Measurements from ENCODE around the gene BBOX1.
"Not testable (repeated sequence)": the region's sequence is repeated elsewhere in the genome, so short reads cannot be mapped to it uniquely, and the experiment has no call there.

The BBOX1 gene

DNA sequence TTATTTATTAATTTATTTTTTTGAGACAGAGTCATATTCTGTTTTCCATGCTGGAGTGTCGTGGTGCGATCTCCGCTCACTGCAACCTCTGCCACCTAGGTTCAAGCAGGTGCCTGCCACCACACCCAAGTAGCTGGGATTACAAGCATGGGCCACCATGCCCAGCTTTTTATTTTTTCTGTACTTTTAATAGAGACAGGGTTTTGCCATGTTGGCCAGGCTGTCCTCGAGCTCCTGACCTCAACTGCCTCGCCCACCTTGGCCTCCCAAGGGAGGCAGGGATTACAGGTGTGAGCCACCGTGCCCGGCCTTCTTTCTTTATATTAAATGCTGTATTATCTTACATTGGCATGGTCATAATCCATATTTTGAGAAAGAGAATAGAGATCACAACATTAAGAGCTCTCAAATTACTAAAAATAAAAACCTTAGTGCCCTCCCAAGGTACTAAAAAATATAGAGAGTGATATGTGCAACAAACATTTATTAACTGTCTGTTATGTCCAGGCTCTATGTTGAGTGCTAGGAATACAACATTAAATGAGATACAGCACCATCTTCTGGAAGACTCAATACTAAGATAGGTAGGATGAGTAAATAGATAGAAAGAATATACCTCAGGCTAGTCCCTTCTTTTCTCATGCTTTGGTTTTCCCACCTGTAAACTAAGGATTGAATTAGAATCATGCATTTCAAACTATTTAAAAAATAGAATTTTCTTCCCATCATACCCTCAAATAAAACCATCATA lies 84.1 kb downstream of the BBOX1 start:
- DNase-seq, result no peak

DNA sequence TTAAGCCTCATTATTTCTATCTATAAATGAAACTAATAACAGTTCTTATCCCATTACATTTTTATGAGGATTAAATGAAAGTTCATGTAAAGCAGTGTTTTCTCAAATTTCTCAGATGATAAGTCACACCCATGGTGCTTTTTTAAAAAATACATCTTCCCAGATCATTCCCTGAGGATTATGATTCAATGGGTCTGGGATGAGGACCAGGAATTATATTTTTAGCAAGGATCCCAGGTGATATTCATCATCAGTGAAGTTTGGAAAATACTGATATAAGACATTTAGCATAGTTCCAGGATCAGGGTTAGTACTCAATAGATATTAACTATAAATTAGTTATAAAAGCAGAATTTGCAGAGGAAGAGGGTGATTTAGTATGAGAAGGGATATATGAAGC lies 89.1 kb downstream of the BBOX1 start:
- no peak for DNase-seq

DNA sequence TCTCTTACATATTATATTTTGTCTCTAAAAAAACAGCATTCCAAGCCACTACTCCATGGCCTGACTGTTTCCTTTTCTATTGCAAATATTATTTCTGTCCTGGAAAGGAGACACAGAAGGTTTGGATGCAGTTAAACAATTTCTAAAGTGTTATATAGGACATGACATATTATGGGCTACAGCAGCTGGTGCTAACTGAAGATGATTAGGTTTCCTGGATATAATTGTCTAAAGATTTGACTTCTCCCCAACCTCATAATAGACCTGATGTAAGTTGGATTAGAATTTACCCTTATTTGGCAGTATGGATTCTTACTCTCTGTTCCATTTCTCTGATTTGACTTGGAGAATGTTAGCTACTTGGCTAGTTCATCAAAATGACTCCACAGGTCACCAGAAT lies 90.2 kb downstream of the BBOX1 start:
- DNase-seq, result no peak

DNA sequence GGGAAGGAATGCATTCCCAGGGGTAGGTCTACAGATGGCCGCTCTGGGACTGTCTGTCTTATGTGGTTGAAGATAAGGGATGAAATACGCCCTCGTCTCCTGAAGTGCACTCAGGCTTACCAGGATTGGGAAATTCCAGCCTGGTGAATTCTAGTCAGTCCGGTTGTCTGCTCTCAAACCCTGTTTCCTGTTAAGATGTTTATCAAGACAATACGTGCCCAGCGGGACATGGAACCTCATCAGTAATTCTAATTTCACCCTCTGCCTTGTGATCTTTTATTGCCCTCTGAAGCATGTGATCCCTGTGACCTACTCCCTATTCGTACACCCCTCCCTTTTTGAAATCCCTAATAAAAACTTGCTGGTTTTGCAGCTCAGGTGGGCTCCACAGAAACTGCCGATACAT lies 95.3 kb downstream of the BBOX1 start:
- not testable (repeated sequence) for DNase-seq

DNA sequence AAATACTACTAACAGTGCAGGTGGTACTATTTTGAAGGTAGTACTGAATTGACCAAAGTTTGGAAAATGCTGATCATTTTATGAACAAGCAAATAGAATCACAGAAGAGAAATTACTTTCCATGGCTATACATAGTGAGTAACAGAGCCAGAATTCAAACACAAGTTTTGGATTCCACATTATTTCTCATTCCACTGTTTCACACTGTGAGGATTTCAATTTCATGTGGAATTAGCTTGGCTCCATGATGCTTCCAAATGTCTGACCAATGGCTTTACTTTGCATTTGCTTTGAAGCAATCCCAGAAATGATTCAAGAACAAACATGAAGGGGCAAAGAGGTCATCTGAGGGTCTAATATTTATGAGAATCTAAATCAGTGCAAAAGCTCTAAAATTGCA lies 98.1 kb downstream of the BBOX1 start:
- no peak for DNase-seq

DNA sequence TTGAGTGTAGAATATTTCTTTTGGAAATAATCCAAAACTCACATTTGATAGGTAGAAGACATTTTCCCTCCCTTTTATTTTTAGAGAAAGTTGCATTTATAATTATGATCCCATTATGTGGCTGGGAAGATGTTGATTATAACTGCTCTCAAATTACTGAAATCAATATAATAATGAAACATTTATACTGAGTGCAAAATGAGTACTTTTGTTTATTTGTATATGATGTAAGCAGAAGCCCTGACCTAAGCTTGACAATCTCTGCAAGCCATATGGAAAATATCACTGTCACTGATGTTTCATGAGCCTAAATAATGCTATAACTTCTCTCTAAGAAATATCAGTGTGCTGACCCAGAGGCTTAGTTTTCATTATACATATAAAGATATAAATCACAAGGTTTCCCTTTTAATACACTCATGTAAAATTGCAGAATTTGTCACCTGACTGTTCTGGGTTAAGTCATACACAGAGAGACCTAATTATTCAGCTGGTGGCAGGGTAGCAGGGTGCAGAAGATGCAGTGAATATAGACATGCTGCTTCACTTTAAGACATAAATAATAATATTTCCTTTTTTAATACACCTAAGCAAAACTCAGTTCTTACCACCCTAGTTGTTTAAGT lies 99.2 kb downstream of the BBOX1 start:
- no peak for DNase-seq

- DNase-seq, result no peak
Observed at GRCh38 chr11:27141576-27141975, 101.0 kb downstream of the BBOX1 start.

DNA sequence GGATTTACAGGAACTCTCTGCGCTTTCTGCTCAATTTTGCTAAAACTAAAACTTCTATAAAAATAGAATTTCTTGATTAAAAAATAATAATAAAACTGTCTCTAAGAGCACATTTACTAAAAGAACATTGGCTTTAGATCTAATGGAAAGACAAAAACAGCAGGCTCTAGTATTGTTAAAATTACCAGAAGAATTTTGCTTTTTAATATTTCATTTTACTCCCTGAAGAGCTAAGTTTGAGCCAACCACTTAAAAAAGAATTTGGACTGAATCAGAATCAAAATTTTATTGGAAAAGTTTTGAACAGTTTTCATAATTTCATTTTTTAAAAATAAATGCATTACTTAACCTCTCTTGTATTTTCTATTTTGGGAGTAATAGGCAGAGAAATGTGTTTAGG lies 107.3 kb downstream of the BBOX1 start:
- DNase-seq, result no peak

DNA sequence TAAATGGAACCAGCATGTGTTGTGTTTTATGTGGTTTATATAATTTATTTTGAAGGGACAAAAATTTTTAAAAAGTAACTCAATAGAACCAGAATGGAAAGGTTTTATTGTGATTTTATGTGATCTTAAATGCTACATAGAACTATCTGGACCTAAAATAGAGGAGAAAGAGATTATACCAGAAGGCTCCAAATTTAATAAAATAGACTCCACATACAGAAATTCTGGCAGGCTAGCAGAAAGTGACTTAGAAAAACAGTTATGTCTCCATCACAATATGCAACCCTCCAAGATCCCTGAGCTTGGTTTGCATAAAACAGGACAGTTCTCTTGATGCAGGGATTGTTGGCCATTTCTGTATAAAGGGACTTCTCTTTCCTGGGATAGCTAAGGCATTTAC lies 107.9 kb downstream of the BBOX1 start:
- no peak for DNase-seq

DNA sequence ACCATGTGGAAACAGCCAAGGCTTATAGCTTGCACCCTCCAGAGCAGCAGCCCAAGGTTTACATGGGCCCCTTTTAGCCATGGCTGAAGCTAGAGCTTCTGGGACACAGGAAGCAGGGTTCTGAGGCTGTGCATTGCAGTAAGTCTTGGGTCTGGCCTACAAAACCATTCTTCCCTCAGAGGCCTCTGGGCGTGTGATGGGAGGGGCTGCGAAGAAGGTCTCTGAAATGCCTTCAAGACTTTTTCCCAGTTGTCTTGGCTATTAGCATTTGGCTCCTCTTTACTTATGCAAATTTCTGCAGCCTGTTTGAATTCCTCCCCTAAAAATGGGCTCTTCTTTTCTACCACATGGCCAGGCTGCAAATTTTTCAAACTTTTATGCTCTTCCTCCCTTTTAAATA lies 109.5 kb downstream of the BBOX1 start:
- no peak for DNase-seq

GRCh38 chr11:27153136-27153535 lies 112.5 kb downstream of the BBOX1 start:
- no peak for DNase-seq

DNA sequence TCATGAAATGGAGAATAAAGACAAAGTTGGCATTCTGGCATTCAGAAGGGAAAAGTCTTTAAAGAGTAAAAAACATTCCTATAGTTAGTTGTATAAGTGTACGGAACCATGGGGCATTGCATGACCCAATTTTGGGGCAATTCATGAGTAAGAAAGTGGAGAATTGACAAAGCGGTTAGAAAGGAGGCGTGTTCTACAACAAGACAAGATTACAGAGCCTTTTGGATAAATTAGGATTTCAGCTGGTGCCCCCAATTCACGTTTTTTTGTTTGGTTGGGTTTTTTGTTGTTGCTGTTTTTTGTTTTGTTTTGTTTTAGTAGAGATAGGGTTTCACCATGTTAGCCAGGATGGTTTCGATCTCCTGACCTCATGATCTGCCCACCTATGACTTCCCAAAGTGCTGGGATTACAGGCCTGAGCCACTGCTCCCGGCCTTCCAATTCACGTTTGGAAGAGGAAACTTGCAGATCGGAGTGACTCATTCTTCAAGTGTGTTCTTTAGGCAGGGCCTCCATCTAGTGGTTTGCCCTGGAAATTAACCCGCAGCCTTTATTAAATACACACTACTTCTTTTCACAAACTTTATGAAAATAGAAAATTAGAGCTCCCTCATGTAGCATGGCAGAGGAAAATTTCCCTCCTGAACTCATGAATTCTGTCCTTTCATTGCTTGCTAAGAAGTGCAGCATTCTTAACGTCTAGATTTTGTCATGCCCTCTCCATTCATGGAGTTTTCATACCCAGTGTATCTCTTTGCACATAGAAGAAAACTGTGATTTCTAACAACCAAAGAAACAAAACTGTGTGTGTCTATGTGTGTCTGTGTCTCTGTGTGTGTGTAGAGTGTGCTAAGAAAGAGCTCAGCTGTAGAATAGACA lies 118.1 kb downstream of the BBOX1 start:
- DNase-seq, result peak in 36 of 56 donors; percentile 2 to 69 (median 22)

DNA sequence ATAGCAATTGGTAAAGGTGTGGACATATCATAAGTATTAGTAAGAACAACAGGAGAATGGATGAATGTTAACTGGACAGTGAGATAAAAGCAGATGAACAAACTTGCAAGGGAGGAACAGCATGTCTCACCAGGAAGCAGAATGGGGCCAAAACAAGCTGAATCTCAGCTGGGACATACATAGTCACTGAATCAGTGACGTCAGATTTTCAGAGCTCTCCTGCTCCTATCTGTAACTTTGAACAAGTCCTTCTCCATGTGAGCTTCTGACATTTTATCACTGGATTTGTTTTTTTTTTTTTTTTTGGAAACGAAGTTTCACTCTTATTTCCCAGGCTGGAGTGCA lies 118.7 kb downstream of the BBOX1 start:
- DNase-seq, result no peak

DNA sequence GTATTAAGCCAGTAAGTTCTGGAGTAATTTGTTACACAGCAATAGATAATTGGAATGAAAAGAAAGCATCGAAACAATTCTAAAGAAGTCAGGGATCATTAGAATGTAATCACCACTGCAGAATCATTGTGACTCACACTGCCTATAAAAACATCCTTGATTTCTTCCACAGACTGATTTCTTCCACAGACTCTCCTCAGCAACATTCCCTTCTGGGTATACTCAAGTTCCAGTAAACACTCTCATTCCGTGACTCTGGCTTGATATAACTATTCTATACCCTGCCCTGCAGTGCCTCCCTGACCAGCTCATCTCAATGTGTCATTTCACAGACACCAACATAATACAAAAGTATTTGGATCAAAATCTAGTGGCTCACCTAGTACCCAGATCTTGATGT lies 120.5 kb downstream of the BBOX1 start:
- DNase-seq, result no peak

DNA sequence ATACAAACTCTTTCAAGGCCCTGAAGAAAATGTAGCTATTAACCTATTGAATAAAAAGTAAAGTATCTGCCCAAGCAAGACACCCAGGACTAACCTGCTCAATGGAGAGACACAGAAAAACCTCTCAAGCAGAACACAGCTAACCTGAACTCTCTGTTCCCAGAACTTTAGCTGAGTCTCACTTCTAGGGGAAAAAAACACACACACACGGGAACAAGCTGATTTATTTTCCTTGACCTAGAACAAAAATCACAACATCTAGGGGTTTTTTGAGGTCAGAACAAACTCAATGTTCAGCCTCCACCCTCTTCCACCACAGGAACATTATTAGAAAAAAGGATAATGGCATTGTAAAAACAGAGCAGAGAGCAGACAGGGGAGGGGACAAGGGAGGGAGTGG lies 121.6 kb downstream of the BBOX1 start:
- no peak for DNase-seq

DNA sequence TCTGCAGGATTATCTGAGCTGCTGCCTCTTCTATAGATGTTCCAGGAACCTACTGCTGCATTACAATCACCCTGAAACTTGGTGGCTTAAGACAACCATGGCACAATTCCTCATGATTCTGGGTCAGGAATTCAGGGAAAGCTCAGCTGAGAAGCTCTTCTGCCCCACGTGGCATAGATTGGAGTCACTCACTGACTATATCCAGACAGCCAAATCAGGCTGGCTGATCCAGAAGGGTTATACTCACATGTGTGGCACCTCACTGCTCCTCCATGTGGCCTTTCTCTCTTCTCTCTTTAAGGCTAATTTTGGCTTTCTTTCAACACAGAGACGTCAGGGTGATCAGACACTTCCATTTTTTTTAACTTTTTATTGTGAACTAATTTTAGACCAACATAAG lies 125.5 kb downstream of the BBOX1 start:
- DNase-seq, result no peak

DNA sequence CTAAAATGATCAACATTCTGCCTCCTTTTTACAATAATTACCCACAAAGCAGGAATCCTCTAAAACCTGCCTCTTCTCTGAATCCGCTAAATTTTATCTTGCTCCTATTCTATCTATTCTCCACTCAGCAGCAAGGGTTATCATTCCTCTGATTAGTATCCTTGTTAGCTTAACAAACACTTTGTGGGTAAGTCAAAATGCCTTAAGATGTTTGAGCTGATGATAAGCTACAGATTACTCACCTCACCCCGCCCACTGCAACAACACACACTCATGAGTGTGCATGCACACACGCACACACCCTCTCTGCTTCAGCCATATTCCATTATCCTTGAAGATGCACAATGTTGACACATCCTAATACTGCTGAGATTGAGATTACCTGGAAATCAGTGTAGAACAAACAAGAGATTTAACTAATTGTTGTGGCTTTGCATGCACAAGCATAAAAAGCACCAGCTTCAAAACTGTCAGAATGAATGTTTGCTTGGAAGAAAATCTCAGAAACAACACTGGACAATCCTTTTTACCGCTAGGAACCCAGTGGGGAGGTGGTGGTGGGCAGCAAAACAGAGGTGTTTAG lies 130.9 kb downstream of the BBOX1 start:
- no peak for DNase-seq

- no peak for DNase-seq
Observed at GRCh38 chr11:27173545-27173944, 132.9 kb downstream of the BBOX1 start.

DNA sequence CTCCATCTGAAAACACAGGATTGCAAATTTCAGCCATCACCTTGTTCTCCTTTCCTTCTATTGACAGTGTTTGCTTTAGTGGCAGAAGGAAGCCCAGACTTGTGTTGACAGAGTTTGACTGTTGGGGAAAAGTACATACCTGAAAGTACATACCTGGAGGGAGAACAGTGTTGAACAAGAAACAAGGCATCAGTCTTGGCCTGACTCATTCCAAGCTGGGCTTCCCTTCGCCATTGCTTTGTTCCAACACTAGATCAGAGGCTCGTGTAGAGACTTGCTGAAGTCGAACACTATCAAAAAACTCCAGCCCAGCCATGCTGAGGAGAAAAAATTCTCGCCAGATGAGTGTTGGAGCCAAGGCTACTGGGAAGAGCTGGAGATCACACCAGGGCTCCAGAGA lies 133.4 kb downstream of the BBOX1 start:
- no peak for DNase-seq

DNA sequence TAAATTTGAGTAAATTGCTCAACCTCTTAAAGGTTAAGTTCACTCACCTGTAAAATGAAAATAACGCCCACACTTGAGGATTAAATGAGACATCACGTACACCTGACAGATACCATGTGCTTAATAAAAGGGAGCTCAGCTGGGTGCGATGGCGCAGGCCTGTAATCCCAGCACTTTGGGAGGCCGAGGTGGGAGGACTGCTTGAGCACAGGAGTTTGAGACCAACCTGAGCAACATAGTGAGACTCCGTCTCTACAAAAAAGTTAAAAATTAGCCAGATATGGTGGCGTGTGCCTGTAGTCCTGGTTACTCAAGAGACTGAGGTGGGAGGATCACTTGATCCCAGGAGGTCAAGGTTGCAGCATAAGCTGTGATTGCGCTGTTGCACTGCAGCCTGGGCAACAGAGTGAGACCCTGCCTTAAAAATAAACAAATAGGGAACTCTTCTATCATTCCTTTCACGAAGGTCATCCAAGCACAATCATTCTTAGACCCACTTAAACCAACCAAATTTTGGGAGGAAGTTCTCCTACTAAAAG lies 134.1 kb downstream of the BBOX1 start:
- DNase-seq, result no peak

GRCh38 chr11:27175562-27175961 lies 134.9 kb downstream of the BBOX1 start:
- not testable (repeated sequence) for DNase-seq
